ENCODE measurements around the gene AFF1. TPM values are rescaled to one million over a fixed set of nuclear protein-coding genes. Genes with fewer than 3 reads are reported as not detected.
A peak's percentile ranks its signal among the peaks of the same experiment; 100 is the strongest.

The AFF1 gene
- total RNA-seq, 1 donor from 2014 or later = 34.1 TPM

- TF ChIP-seq, protein P1, sequence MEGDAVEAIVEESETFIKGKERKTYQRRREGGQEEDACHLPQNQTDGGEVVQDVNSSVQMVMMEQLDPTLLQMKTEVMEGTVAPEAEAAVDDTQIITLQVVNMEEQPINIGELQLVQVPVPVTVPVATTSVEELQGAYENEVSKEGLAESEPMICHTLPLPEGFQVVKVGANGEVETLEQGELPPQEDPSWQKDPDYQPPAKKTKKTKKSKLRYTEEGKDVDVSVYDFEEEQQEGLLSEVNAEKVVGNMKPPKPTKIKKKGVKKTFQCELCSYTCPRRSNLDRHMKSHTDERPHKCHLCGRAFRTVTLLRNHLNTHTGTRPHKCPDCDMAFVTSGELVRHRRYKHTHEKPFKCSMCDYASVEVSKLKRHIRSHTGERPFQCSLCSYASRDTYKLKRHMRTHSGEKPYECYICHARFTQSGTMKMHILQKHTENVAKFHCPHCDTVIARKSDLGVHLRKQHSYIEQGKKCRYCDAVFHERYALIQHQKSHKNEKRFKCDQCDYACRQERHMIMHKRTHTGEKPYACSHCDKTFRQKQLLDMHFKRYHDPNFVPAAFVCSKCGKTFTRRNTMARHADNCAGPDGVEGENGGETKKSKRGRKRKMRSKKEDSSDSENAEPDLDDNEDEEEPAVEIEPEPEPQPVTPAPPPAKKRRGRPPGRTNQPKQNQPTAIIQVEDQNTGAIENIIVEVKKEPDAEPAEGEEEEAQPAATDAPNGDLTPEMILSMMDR (conservative IDR thresholded peaks at IDR 0.05) = no peak
- no peaks in the 10 kb centered on the region for H3K27me3 Mint-ChIP-seq (ENCODE audit: low read depth)
- peaks cover 24% of the 10 kb centered on the region for H3K36me3 Mint-ChIP-seq (ENCODE audit: low read depth)
Measured at GRCh38 chr4:87128006-87128705, 193.3 kb downstream of the AFF1 start.

GRCh38 chr4:87129681-87130080, 194.9 kb downstream of the AFF1 start:
- no peak for DNase-seq (ENCODE audit: low read depth, low spot score)
- Mint-ChIP-seq H3K9me3 (no peaks in the 10 kb centered on the region), H3K4me1 (no peaks in the 10 kb centered on the region), H3K4me3 (no peak overlapping the region), H3K36me3 (ENCODE audit: low read depth) (peaks cover 35% of the 10 kb centered on the region), H3K27me3 (ENCODE audit: low read depth) (no peaks in the 10 kb centered on the region), H3K27ac (ENCODE audit: unreplicated experiment) (no peak overlapping the region)
- TF ChIP-seq, protein P1 (conservative IDR thresholded peaks at IDR 0.05) = no peak

More at GRCh38 chr4:87128006-87128705, 193.3 kb downstream of the AFF1 start:
- H3K27ac Mint-ChIP-seq (ENCODE audit: unreplicated experiment) = no peak overlapping the region
- no peaks in the 10 kb centered on the region for H3K9me3 Mint-ChIP-seq
- no peaks in the 10 kb centered on the region for H3K4me1 Mint-ChIP-seq
- DNase-seq (ENCODE audit: low read depth, low spot score) = no peak
- H3K4me3 Mint-ChIP-seq = no peak overlapping the region

DNA sequence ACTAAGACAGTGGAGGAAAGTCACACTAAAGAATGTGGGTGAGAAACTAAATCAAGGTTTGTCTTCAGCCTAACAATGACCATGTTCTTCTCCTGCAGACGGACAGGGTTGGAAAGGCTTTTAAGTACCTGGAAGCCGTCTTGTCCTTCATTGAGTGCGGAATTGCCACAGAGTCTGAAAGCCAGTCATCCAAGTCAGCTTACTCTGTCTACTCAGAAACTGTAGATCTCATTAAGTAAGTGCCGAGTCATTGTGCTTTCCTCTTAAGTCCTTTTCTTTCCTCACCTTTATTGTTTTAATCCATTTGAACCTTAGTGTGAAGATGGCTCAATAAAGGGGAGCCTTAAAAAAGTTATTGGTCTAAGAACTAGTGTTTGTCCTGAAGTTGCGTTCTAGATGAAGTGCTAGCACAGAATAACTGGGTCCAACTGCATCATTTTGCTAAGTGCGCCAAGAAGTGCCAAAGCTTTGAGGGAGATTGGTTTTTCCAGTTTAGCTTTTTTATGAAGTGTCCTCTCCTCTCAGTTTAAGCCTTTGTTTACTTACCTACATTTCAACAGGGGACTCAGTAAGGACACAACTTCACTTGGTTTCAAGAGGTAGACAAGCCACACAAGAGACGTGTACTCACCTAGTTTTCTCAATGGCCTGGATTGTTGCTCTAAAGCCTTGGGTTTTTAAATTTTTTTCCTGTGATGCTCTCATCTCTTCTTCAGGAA, 196.3 kb downstream of the AFF1 start:
- no peaks in the 10 kb centered on the region for H3K27me3 Mint-ChIP-seq (ENCODE audit: low read depth)
- no peaks in the 10 kb centered on the region for H3K9me3 Mint-ChIP-seq
- no peaks in the 10 kb centered on the region for H3K4me1 Mint-ChIP-seq
- H3K36me3 Mint-ChIP-seq (ENCODE audit: low read depth) = peaks cover 36% of the 10 kb centered on the region
- H3K27ac Mint-ChIP-seq (ENCODE audit: unreplicated experiment) = peak overlapping the region; percentile 8
- DNase-seq (ENCODE audit: low read depth, low spot score) = no peak
- TF ChIP-seq, protein P1 (conservative IDR thresholded peaks at IDR 0.05) = no peak
- no peak overlapping the region for H3K4me3 Mint-ChIP-seq

GRCh38 chr4:87132035-87132434, 197.2 kb downstream of the AFF1 start:
- H3K36me3 Mint-ChIP-seq (ENCODE audit: low read depth) = peaks cover 35% of the 10 kb centered on the region
- no peaks in the 10 kb centered on the region for H3K27me3 Mint-ChIP-seq (ENCODE audit: low read depth)
- H3K4me1 Mint-ChIP-seq = no peaks in the 10 kb centered on the region
- DNase-seq (ENCODE audit: low read depth, low spot score) = no peak
- TF ChIP-seq, protein P1 (conservative IDR thresholded peaks at IDR 0.05) = no peak
- no peaks in the 10 kb centered on the region for H3K9me3 Mint-ChIP-seq
- no peak overlapping the region for H3K4me3 Mint-ChIP-seq
- H3K27ac Mint-ChIP-seq (ENCODE audit: unreplicated experiment) = no peak overlapping the region

DNA sequence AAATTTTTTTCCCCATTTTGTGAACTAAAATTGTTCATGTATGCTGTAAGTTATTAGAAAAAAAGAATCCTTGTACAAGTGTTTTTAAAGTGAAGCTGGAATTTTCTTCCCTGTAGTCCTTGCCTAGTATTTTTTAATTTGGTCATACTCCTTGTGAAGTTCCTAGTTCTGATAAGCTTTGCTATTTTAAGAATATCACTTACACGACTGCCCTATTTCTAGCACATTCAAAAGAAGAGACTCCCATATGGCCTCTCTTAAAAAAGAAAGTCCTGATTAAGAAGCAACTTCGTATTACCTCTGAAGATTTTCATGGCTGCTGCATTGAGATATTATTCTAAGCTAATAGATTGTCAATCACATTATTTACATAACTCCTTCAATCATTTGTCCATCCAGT, 198.4 kb downstream of the AFF1 start:
- TF ChIP-seq, protein P1 (conservative IDR thresholded peaks at IDR 0.05) = no peak
- Mint-ChIP-seq H3K4me3 (no peak overlapping the region), H3K27ac (ENCODE audit: unreplicated experiment) (no peak overlapping the region), H3K4me1 (no peaks in the 10 kb centered on the region), H3K36me3 (ENCODE audit: low read depth) (peaks cover 27% of the 10 kb centered on the region), H3K9me3 (no peaks in the 10 kb centered on the region), H3K27me3 (ENCODE audit: low read depth) (no peaks in the 10 kb centered on the region)
- DNase-seq (ENCODE audit: low read depth, low spot score) = no peak
